ENCODE results near the gene MYT1. TPM values are rescaled to one million over a fixed set of nuclear protein-coding genes. Genes with fewer than 3 reads are reported as not detected.

The MYT1 gene
- total and polyA plus RNA-seq, 2 experiments from 2014 or later: 0.03 to 0.06 TPM

- no peak for TF ChIP-seq EZH2phosphoT487 (IDR thresholded peaks at IDR 0.05; ENCODE audit: low read depth, severe bottlenecking, unreplicated experiment)
- no peak for TF ChIP-seq EZH2 (IDR thresholded peaks at IDR 0.05; ENCODE audit: borderline replicate concordance)
- TF ChIP-seq CTCF (IDR thresholded peaks at IDR 0.05; ENCODE audit: poor library complexity): no peak
- Histone ChIP-seq H3K4me2 (peak overlapping the region; percentile 96), H3K79me2 (peaks cover 62% of the 10 kb centered on the region)
Measured at GRCh38 chr20:64258071-64258823, 94.0 kb downstream of the MYT1 start.

GRCh38 chr20:64260239-64260638, 96.0 kb downstream of the MYT1 start:
- TF ChIP-seq CTCF (IDR thresholded peaks at IDR 0.05; ENCODE audit: poor library complexity) (no peak), EZH2phosphoT487 (IDR thresholded peaks at IDR 0.05; ENCODE audit: low read depth, severe bottlenecking, unreplicated experiment) (no peak), EZH2 (IDR thresholded peaks at IDR 0.05; ENCODE audit: borderline replicate concordance) (no peak)
- WGBS (ENCODE audit: low lambda C conversion rate, missing lambda C conversion rate): 70% methylated on average over 6 of the region's 6 CpGs
- Histone ChIP-seq H4K20me1 (ENCODE audit: insufficient read depth, poor library complexity, severe bottlenecking) (no peaks in the 10 kb centered on the region), H3K4me3 (no peak overlapping the region), H3K36me3 (replicated peaks; ENCODE audit: insufficient read depth, low read depth) (no peaks in the 10 kb centered on the region), H3K27ac (peak overlapping the region; percentile 89), H3K4me2 (peak overlapping the region; percentile 67), H3K9me3 (ENCODE audit: low read depth) (no peaks in the 10 kb centered on the region), H3K79me2 (peaks cover 74% of the 10 kb centered on the region), H3K4me1 (ENCODE audit: insufficient read depth) (peaks cover 29% of the 10 kb centered on the region), H2AFZ (no peak overlapping the region), H3K27me3 (no peaks in the 10 kb centered on the region), H3K9me2 (replicated peaks; ENCODE audit: insufficient read depth) (no peaks in the 10 kb centered on the region)
- no peak for DNase-seq (ENCODE audit: low spot score)

More at GRCh38 chr20:64258071-64258823, 94.0 kb downstream of the MYT1 start:
- Histone ChIP-seq H3K27me3 (no peaks in the 10 kb centered on the region), H3K4me3 (no peak overlapping the region), H3K4me1 (ENCODE audit: insufficient read depth) (peaks cover 35% of the 10 kb centered on the region), H3K9me3 (ENCODE audit: low read depth) (no peaks in the 10 kb centered on the region), H3K36me3 (replicated peaks; ENCODE audit: insufficient read depth, low read depth) (no peaks in the 10 kb centered on the region), H2AFZ (no peak overlapping the region), H3K9me2 (replicated peaks; ENCODE audit: insufficient read depth) (no peaks in the 10 kb centered on the region), H4K20me1 (ENCODE audit: insufficient read depth, poor library complexity, severe bottlenecking) (no peaks in the 10 kb centered on the region), H3K27ac (no peak overlapping the region)
- no peak for DNase-seq (ENCODE audit: low spot score)
- 77% methylated on average over 9 of the region's 9 CpGs for WGBS (ENCODE audit: low lambda C conversion rate, missing lambda C conversion rate)

GRCh38 chr20:64261138-64261537, 96.9 kb downstream of the MYT1 start:
- H3K4me2 ChIP-seq: peak overlapping the region; percentile 67
- no peak overlapping the region for H3K4me3 ChIP-seq
- no peaks in the 10 kb centered on the region for H3K27me3 ChIP-seq
- H3K79me2 ChIP-seq: peaks cover 69% of the 10 kb centered on the region
- peak overlapping the region; percentile 89 for H3K27ac ChIP-seq
- no peaks in the 10 kb centered on the region for H3K36me3 ChIP-seq (replicated peaks; ENCODE audit: insufficient read depth, low read depth)
- TF ChIP-seq EZH2phosphoT487 (IDR thresholded peaks at IDR 0.05; ENCODE audit: low read depth, severe bottlenecking, unreplicated experiment) (no peak), EZH2 (IDR thresholded peaks at IDR 0.05; ENCODE audit: borderline replicate concordance) (no peak), CTCF (IDR thresholded peaks at IDR 0.05; ENCODE audit: poor library complexity) (no peak)
- no peaks in the 10 kb centered on the region for H3K9me2 ChIP-seq (replicated peaks; ENCODE audit: insufficient read depth)
- 27% methylated on average over 9 of the region's 9 CpGs for WGBS (ENCODE audit: low lambda C conversion rate, missing lambda C conversion rate)
- DNase-seq (ENCODE audit: low spot score): peak; percentile 74
- H3K9me3 ChIP-seq (ENCODE audit: low read depth): no peaks in the 10 kb centered on the region
- H2AFZ ChIP-seq: no peak overlapping the region
- peaks cover 28% of the 10 kb centered on the region for H3K4me1 ChIP-seq (ENCODE audit: insufficient read depth)
- H4K20me1 ChIP-seq (ENCODE audit: insufficient read depth, poor library complexity, severe bottlenecking): no peaks in the 10 kb centered on the region

Data from hepatocyte (in vitro differentiated cells).